Measurements from ENCODE around the gene GABBR2. TPM values are rescaled to one million over a fixed set of nuclear protein-coding genes. Genes with fewer than 3 reads are reported as not detected.
"Not testable (repeated sequence)": the region's sequence is repeated elsewhere in the genome, so short reads cannot be mapped to it uniquely, and the experiment has no call there.

GABBR2 gene
- total RNA-seq, 1 donor from 2014 or later = not detected

DNA sequence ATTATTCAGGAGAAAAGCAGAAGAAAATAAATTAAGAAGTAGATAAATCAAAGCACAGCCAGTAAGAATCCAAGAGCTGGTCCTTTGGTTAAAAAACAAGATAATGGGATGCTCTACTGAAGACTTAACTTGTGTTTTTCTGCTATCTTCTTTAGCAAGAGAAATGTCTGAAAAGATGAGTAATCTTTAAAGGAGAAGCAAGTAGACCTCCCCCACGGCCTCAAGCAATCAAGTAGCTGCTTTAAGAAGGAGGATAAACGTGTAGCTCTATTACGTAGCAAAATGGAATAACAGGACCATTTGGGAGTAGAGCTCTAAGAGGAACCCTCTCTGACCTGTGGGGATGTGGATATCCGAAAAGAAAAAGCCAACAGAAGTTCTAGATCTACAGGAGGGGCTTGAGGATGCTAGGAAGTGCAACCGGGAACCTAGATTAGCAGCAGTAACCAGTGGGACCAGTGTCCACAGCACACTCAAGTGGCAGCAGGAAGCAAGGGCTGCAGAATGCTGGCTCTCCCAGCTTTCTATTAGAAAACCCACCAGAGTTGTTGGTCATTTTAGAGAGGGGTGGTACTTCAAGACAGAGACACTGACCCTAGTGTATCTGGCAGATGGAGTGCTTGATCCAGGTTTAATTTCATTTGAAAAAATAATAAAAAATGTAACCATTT is 185.4 kb downstream of the GABBR2 start:
- H3K27me3 Mint-ChIP-seq (ENCODE audit: low read depth) = peaks cover 34% of the 10 kb centered on the region
- no peak overlapping the region for H3K4me3 Mint-ChIP-seq (ENCODE audit: low read depth)
- intact Hi-C loops (cut with micrococcal nuclease) = no loop called here
- H3K4me1 Mint-ChIP-seq (ENCODE audit: low read depth) = no peaks in the 10 kb centered on the region
- no peaks in the 10 kb centered on the region for H3K36me3 Mint-ChIP-seq (ENCODE audit: low read depth)
- H3K27ac Mint-ChIP-seq = no peak overlapping the region
- no peak for DNase-seq (ENCODE audit: low spot score)
- no peaks in the 10 kb centered on the region for H3K9me3 Mint-ChIP-seq

DNA sequence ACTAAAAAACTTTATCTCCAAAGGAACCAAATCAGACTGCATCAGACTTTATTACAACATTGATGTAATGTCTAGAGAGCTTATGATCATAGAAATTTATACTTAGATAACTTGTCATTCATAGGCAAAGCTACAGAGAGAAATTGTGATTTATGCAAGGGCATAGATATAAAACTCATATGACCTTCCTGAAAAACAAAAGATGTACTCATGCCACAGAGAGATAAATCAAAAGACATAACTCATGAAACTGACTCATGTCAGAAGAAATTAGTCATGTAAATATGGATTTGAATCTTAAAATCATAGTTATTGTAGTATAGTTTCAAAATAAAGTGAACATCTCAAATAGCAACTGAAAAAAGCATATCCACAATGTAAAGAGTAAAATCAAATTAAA is 186.2 kb downstream of the GABBR2 start:
- no peaks in the 10 kb centered on the region for H3K36me3 Mint-ChIP-seq (ENCODE audit: low read depth)
- H3K27me3 Mint-ChIP-seq (ENCODE audit: low read depth) = peaks cover 30% of the 10 kb centered on the region
- intact Hi-C loops (cut with micrococcal nuclease) = no loop called here
- no peak overlapping the region for H3K4me3 Mint-ChIP-seq (ENCODE audit: low read depth)
- DNase-seq (ENCODE audit: low spot score) = no peak
- no peaks in the 10 kb centered on the region for H3K9me3 Mint-ChIP-seq
- no peaks in the 10 kb centered on the region for H3K4me1 Mint-ChIP-seq (ENCODE audit: low read depth)
- H3K27ac Mint-ChIP-seq = no peak overlapping the region

DNA sequence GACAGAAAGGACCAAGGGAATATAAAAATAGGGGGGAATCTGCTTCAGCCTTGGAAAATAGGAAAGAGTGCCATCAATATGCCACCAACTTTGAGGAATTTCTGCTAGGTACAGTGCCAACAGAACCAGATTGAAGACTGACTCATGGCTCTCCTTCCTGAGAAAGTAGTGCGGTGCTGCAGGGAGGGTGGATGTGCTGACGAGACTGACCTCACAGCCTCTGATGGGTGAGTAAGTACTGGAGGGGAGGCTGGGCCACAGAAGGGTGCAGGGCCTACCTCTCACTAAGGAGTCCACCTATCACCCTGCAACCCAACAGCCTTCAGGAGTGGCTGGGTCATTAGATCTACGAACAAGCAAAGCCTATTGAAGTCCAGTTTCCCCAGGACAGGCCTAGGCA is 187.6 kb downstream of the GABBR2 start:
- H3K27me3 Mint-ChIP-seq (ENCODE audit: low read depth) = peaks cover 23% of the 10 kb centered on the region
- no peak for DNase-seq (ENCODE audit: low spot score)
- intact Hi-C loops (cut with micrococcal nuclease) = no loop called here
- H3K9me3 Mint-ChIP-seq = no peaks in the 10 kb centered on the region
- H3K27ac Mint-ChIP-seq = no peak overlapping the region
- H3K36me3 Mint-ChIP-seq (ENCODE audit: low read depth) = no peaks in the 10 kb centered on the region
- no peaks in the 10 kb centered on the region for H3K4me1 Mint-ChIP-seq (ENCODE audit: low read depth)
- H3K4me3 Mint-ChIP-seq (ENCODE audit: low read depth) = no peak overlapping the region

DNA sequence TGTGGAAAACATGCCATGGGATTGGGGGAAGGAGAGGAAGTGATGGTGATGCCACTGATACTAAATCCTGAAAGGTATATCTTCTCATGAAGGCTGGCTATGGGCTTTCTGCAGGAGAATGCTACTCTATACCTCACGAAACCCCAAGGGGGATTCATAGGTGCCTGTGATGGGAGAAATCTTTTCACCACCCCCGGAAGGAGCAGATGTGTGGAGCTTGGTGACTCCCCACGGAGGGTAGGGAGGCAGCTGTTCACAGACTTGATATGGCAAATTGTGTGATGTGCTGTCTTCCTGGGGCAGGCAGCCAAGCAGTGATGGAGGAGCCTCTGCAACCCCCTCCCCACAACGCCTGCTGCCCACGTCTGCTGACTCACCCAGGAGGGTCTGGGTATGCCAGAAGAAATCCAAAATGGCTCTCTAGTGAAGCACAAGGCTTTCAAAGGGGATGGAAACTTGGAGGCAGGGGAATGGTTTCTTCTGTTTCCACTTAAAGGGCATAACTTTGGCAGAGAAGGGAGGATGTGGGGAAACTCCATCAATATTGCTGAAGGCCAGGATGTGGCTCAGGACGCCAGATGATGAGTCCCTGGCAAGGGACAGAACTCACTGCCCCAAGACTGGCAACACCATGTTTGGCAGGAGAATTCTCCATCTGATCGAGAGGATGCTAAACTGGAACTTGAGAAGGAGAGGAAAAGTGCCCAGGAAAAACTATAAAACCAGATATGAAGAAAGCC is 188.3 kb downstream of the GABBR2 start:
- H3K4me3 Mint-ChIP-seq (ENCODE audit: low read depth) = no peak overlapping the region
- peaks cover 22% of the 10 kb centered on the region for H3K27me3 Mint-ChIP-seq (ENCODE audit: low read depth)
- no peaks in the 10 kb centered on the region for H3K4me1 Mint-ChIP-seq (ENCODE audit: low read depth)
- intact Hi-C loops (cut with micrococcal nuclease) = no loop called here
- H3K36me3 Mint-ChIP-seq (ENCODE audit: low read depth) = no peaks in the 10 kb centered on the region
- no peak overlapping the region for H3K27ac Mint-ChIP-seq
- DNase-seq (ENCODE audit: low spot score) = no peak
- no peaks in the 10 kb centered on the region for H3K9me3 Mint-ChIP-seq

DNA sequence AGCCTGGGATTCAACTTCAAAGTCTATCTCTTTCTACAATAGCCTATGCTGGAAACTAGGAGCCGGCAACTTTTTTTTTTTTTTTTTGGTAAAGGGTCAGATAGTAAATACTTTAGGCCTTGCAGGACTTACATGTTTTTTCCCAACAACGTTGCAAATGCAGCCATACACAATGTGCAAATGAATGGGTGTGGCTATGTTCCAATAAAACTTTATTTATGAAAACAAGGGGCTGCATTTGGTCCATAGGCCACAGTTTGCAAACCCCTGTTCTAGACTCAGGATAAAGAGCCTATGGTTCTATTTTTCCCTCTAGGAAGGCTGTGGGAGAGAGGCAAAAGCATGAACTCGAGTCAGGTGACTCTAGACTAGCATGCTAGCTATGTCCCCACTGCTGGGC is 189.1 kb downstream of the GABBR2 start:
- Mint-ChIP-seq H3K27me3 (ENCODE audit: low read depth) (peaks cover 22% of the 10 kb centered on the region), H3K4me1 (ENCODE audit: low read depth) (no peaks in the 10 kb centered on the region), H3K4me3 (ENCODE audit: low read depth) (no peak overlapping the region), H3K27ac (no peak overlapping the region), H3K9me3 (no peaks in the 10 kb centered on the region), H3K36me3 (ENCODE audit: low read depth) (no peaks in the 10 kb centered on the region)
- intact Hi-C loops (cut with micrococcal nuclease) = no loop called here
- no peak for DNase-seq (ENCODE audit: low spot score)

DNA sequence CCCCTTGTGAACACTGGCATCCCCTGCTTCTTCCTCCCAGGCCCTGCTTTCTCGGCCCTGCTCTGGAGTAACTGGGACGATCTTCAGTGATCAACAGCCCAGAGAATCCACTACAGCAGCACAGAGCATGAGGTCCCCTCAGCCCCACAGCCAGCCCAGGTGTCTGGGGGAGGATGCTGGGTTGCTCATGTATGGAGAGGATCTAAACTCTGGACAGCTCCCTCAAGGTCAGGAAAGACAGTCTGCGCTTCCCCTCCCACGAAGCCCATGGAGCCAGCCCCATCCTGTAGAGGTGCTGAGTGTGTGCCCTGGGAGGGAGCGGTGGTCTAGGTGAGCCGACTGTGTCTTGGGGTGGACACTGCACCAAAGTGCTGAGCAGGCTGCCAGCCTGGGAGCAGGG is 190.2 kb downstream of the GABBR2 start:
- Mint-ChIP-seq H3K27ac (no peak overlapping the region), H3K4me1 (ENCODE audit: low read depth) (no peaks in the 10 kb centered on the region), H3K4me3 (ENCODE audit: low read depth) (no peak overlapping the region), H3K36me3 (ENCODE audit: low read depth) (no peaks in the 10 kb centered on the region), H3K27me3 (ENCODE audit: low read depth) (peaks cover 16% of the 10 kb centered on the region), H3K9me3 (no peaks in the 10 kb centered on the region)
- intact Hi-C loops (cut with micrococcal nuclease) = no loop called here
- no peak for DNase-seq (ENCODE audit: low spot score)

DNA sequence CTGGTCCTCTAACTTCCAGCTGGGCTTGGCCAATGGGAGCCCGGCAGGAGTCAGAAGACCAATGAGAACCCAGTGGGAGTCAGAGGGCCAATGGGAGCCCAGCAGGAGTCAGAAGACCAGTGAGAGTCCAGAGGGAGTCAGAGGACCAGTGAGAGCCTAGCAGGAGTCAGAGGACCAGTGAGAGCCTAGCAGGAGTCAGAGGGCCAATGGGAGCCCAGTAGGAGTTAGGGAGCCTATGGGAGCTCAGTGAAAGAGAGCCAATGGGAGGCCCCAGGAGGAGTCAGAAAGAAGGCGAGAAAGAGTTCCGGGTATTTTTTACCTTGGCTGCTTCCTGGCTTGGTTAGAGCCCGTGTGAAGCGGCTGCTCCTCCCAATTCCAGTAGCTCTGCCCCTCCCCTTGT is 191.0 kb downstream of the GABBR2 start:
- no peaks in the 10 kb centered on the region for H3K36me3 Mint-ChIP-seq (ENCODE audit: low read depth)
- intact Hi-C loops (cut with micrococcal nuclease) = no loop called here
- H3K9me3 Mint-ChIP-seq = no peaks in the 10 kb centered on the region

DNA sequence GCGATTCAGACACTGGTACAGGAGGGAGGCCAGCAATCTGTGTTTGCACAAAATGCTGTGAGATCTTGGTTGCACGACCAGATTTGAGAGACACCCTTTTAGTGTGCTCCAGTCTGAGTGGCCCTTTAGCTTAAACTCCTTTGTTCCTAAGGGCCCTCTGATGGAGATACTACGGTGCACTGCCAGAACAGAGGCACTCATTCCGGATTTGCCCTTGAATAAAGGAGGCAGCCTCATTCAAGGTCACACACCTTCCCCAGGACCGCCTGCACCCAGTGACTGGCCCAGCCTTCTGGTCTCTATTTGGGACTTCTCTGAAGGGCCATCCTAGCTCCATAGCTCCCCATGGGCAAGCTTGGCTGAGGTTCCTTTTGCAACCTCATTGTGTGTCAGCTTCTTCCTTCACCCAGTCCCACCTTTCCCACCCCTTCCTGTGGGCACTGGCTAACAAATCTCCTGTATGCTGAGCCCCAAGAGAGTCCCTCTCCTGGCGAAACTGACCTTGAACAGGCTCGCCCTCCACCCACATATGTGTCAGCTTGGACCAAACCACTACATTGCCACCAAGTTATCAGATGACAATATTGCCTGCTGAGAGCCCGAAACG is 191.7 kb downstream of the GABBR2 start:
- intact Hi-C loops (cut with micrococcal nuclease) = no loop called here
- DNase-seq (ENCODE audit: low spot score) = no peak
- no peak overlapping the region for H3K4me3 Mint-ChIP-seq (ENCODE audit: low read depth)
- no peaks in the 10 kb centered on the region for H3K9me3 Mint-ChIP-seq
- H3K27me3 Mint-ChIP-seq (ENCODE audit: low read depth) = peaks cover 5% of the 10 kb centered on the region
- no peaks in the 10 kb centered on the region for H3K4me1 Mint-ChIP-seq (ENCODE audit: low read depth)
- no peak overlapping the region for H3K27ac Mint-ChIP-seq
- H3K36me3 Mint-ChIP-seq (ENCODE audit: low read depth) = no peaks in the 10 kb centered on the region

More for the DNA sequence above, 191.0 kb downstream of the GABBR2 start:
- Mint-ChIP-seq H3K27ac (no peak overlapping the region), H3K27me3 (ENCODE audit: low read depth) (peaks cover 8% of the 10 kb centered on the region), H3K4me3 (ENCODE audit: low read depth) (no peak overlapping the region), H3K4me1 (ENCODE audit: low read depth) (no peaks in the 10 kb centered on the region)
- DNase-seq (ENCODE audit: low spot score) = no peak

DNA sequence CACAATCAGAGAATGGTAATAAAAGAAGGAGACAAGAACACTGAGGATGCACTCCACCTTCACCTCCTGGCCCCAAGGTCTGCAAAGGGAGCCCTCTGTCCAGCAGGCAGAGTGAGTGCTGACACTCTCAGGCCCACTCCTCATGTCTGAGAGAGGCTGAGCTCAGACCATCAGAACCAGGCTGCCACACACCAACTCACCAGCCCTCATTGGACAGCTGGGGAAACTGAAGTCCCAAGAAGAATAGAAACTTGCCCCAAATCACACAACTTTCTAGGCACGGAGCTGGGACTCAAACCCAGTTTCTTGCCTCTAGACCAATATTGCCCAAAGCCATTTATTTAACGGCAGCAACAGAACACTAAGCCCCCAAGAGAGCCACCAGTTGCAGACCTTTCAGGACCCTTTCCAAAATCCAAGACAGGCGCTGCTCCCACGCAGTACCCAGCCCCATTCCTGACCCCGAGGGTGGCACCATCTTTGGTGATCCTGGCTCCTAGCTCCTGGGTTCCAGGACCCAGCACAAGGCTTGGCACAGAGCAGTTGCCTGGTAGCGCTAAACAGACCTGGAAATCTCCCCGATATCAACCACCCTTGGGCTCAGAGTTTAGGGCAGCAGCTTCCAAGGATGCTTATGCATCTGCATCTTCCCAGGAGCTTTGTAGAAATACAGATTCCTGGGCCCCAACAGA is 192.4 kb downstream of the GABBR2 start:
- H3K27me3 Mint-ChIP-seq (ENCODE audit: low read depth) = peaks cover 5% of the 10 kb centered on the region
- H3K36me3 Mint-ChIP-seq (ENCODE audit: low read depth) = no peaks in the 10 kb centered on the region
- H3K9me3 Mint-ChIP-seq = no peaks in the 10 kb centered on the region
- no peak overlapping the region for H3K4me3 Mint-ChIP-seq (ENCODE audit: low read depth)
- DNase-seq (ENCODE audit: low spot score) = no peak
- intact Hi-C loops (cut with micrococcal nuclease) = no loop called here
- H3K27ac Mint-ChIP-seq = no peak overlapping the region
- H3K4me1 Mint-ChIP-seq (ENCODE audit: low read depth) = no peaks in the 10 kb centered on the region

DNA sequence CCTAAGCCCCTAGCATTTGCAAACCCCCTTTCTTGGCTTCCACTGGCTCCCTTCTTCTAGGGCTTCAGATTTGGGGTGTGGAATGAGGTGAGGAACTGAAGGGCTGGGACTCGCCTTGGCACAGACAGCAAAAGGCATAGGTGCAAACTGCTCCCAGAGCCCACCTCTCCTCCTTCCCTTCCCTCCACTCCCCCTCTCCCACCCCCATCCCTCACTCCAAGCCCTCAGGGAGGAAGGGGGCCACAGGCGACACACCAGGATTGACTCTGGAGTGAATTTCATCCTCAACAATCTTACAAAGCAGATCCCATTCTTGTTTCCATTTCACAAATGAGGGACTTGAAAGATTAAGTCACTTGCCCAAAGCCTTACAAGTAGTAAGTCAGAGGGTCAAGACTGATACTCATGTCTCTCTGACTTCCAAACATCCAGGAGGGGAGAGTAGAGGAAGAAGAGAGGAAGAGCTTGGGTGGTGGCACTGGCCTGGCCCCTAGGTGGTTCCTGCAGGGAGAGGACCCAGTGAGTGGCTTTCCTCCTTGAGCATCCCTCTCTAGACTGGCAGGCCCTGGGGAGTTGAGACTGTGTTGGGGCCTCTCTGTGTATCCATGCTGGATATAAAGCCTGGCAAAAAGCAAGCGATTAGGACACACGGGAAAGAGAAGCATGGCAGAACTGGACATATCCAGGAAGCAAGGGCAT is 193.1 kb downstream of the GABBR2 start:
- Mint-ChIP-seq H3K9me3 (no peaks in the 10 kb centered on the region), H3K4me1 (ENCODE audit: low read depth) (no peaks in the 10 kb centered on the region), H3K36me3 (ENCODE audit: low read depth) (no peaks in the 10 kb centered on the region), H3K4me3 (ENCODE audit: low read depth) (no peak overlapping the region), H3K27ac (no peak overlapping the region), H3K27me3 (ENCODE audit: low read depth) (peaks cover 3% of the 10 kb centered on the region)
- no peak for DNase-seq (ENCODE audit: low spot score)
- intact Hi-C loops (cut with micrococcal nuclease) = no loop called here

DNA sequence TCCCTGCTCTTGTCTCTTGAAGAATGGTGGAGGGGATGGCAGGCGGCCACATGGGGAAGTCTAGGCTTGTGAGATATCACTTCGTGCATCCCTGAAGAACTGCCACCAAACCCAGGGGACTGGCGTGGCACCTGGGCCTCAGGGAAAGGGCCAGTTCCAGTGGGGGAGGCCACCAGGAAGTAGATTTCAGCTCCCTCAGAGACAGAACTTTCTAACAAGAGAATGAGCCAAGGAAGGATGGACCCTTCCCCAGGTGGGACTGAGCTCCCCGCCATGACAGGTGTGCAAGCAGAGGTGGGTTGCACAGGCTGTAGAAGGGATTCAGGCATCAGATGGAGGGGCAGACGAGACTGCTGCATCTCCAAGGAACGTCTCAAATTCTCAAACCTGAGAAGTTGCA is 193.9 kb downstream of the GABBR2 start:
- intact Hi-C loops (cut with micrococcal nuclease) = no loop called here
- no peak for DNase-seq (ENCODE audit: low spot score)
- Mint-ChIP-seq H3K4me1 (ENCODE audit: low read depth) (no peaks in the 10 kb centered on the region), H3K27me3 (ENCODE audit: low read depth) (no peaks in the 10 kb centered on the region), H3K36me3 (ENCODE audit: low read depth) (no peaks in the 10 kb centered on the region), H3K27ac (no peak overlapping the region), H3K4me3 (ENCODE audit: low read depth) (no peak overlapping the region), H3K9me3 (no peaks in the 10 kb centered on the region)

DNA sequence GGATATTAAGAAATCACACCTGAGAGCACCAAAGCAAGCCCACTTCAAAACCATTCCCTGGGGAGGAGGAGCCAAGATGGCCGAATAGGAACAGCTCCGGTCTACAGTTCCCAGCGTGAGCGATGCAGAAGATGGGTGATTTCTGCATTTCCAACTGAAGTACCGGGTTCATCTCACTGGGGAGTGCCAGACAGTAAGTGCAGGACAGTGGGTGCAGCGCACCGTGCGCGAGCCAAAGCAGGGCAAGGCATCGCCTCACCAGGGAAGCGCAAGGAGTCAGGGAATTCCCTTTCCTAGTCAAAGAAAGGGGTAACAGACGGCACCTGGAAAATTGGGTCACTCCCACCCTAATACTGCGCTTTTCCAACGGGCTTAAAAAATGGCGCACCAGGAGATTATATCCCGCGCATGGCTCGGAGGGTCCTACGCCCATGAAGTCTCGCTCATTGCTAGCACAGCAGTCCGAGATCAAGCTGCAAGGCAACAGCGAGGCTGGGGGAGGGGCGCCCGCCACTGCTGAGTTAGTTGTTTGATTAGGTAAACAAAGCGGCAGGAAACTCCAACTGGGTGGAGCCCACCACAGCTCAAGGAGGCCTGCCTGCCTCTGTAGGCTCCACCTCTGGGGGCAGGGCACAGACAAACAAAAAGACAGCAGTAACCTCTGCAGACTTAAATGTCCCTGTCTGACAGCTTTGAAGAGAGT is 200.4 kb downstream of the GABBR2 start:
- H3K9me3 Mint-ChIP-seq; DNase-seq (ENCODE audit: low spot score); intact Hi-C loops (cut with micrococcal nuclease); H3K27ac Mint-ChIP-seq; H3K4me3 Mint-ChIP-seq (ENCODE audit: low read depth); H3K4me1 Mint-ChIP-seq (ENCODE audit: low read depth); H3K27me3 Mint-ChIP-seq (ENCODE audit: low read depth); H3K36me3 Mint-ChIP-seq (ENCODE audit: low read depth): not testable (repeated sequence)

Data from activated T-helper 2 cell treated with anti-CD3 and anti-CD28 coated beads, Interferon-gamma antibody, Interleukin-2, Interleukin-4, amounts not matched to agents 10 μg/mL and 5 μg/mL and 100 μg/mL, durations not matched to agents 14 hours and 24 hours and 36 hours (primary cell).